GM23338 (cell line): ENCODE measurements around the gene STK11IP. TPM values are rescaled to one million over a fixed set of nuclear protein-coding genes. Genes with fewer than 3 reads are reported as not detected.

Source experiments
- ATAC-seq: fragments of 200-7000 bp; cut with Tn5 transposase; 3 replicates; pipeline ENCODE4 v1.9.1; 2020
- DNase-seq: peaks from one replicate; pipeline ENCODE4 v3.0.0-alpha.2; 2015; ENCODE audit warnings: low spot score
- H2AFZ ChIP-seq: fragments of 200-600 bp; sonication (generic); 2 replicates; pipeline ENCODE4 v1.8.0; 2016; ENCODE audit warnings: antibody characterized with exemption, mild to moderate bottlenecking, moderate library complexity
- H3F3A ChIP-seq: fragments of 200-600 bp; sonication (generic); replicated peaks from 2 replicates; pipeline ENCODE4 v1.8.0; 2017; ENCODE audit warnings: antibody characterized with exemption, mixed run types, low read depth
- H3K27ac ChIP-seq: fragments of 200-600 bp; sonication (generic); 2 replicates; pipeline ENCODE4 v1.6.1; 2016; ENCODE audit warnings: low read depth
- H3K27me3 ChIP-seq: fragments of 200-600 bp; sonication (generic); 2 replicates; pipeline ENCODE4 v1.8.0; 2016; ENCODE audit warnings: mild to moderate bottlenecking, mixed run types, moderate library complexity; ENCODE audit not compliant: insufficient read depth
- H3K36me3 ChIP-seq: fragments of 200-600 bp; sonication (generic); 2 replicates; pipeline ENCODE4 v1.8.0; 2016; ENCODE audit warnings: mild to moderate bottlenecking; ENCODE audit not compliant: insufficient read depth
- H3K4me1 ChIP-seq: fragments of 200-600 bp; sonication (generic); 2 replicates; pipeline ENCODE4 v1.8.0; 2016; ENCODE audit warnings: mild to moderate bottlenecking, moderate library complexity; ENCODE audit not compliant: insufficient read depth
- H3K4me2 ChIP-seq: fragments of 200-600 bp; sonication (generic); 2 replicates; pipeline ENCODE4 v1.7.1; 2017; ENCODE audit warnings: mixed run types
- H3K4me3 ChIP-seq: fragments of 200-600 bp; sonication (generic); 2 replicates; pipeline ENCODE4 v1.6.1; 2016; ENCODE audit warnings: mixed run types
- H3K79me2 ChIP-seq: fragments of 200-600 bp; sonication (generic); replicated peaks from 2 replicates; pipeline ENCODE4 v1.8.0; 2017; ENCODE audit warnings: mild to moderate bottlenecking; ENCODE audit not compliant: insufficient read depth
- H3K9me2 ChIP-seq: fragments of 200-600 bp; sonication (generic); 2 replicates; pipeline ENCODE4 v1.8.0; 2017; ENCODE audit not compliant: insufficient read depth
- H4K20me1 ChIP-seq: fragments of 200-600 bp; sonication (generic); replicated peaks from 2 replicates; pipeline ENCODE4 v1.8.0; 2017; ENCODE audit warnings: mild to moderate bottlenecking; ENCODE audit not compliant: insufficient read depth
- H3K27ac Mint-ChIP-seq: 2 replicates; pipeline ENCODE4 v1.8.0; 2020; ENCODE audit warnings: inconsistent platforms, mild to moderate bottlenecking, moderate library complexity, mixed read lengths
- H3K27me3 Mint-ChIP-seq: 3 replicates; pipeline ENCODE4 v1.8.0; 2022; ENCODE audit warnings: low read depth, mild to moderate bottlenecking, moderate library complexity, mixed read lengths, inconsistent platforms; ENCODE audit not compliant: insufficient read depth, poor library complexity
- H3K36me3 Mint-ChIP-seq: 3 replicates; pipeline ENCODE4 v1.8.0; 2021; ENCODE audit warnings: low read depth, mild to moderate bottlenecking, inconsistent platforms, moderate library complexity, mixed read lengths
- H3K4me1 Mint-ChIP-seq: 3 replicates; pipeline ENCODE4 v1.8.0; 2020; ENCODE audit warnings: mild to moderate bottlenecking, inconsistent platforms, mixed read lengths
- H3K4me3 Mint-ChIP-seq: 3 replicates; pipeline ENCODE4 v1.8.0; 2021; ENCODE audit warnings: moderate library complexity, mild to moderate bottlenecking, inconsistent platforms, mixed read lengths
- H3K9me3 Mint-ChIP-seq: 3 replicates; pipeline ENCODE4 v1.8.0; 2020; ENCODE audit warnings: moderate library complexity, mild to moderate bottlenecking, inconsistent platforms, mixed read lengths
- EZH2 ChIP-seq: fragments of 200-600 bp; sonication (generic); IDR thresholded peaks from one replicate; pipeline ENCODE4 v1.8.0; 2017; ENCODE audit warnings: antibody characterized with exemption, mild to moderate bottlenecking, low read depth; ENCODE audit not compliant: unreplicated experiment
- JUNB ChIP-seq: IDR thresholded peaks from one replicate; pipeline ENCODE4 v1.6.1; 2016; ENCODE audit warnings: antibody characterized with exemption; ENCODE audit not compliant: unreplicated experiment
- POLR2AphosphoS5 ChIP-seq: IDR thresholded peaks from 2 replicates; pipeline ENCODE4 v1.6.1; 2016; ENCODE audit warnings: antibody characterized with exemption, low read depth
- ZNF331 ChIP-seq: fragments of 250-450 bp; sonication (Bioruptor Pico); IDR thresholded peaks from 2 replicates; pipeline ENCODE4 v1.5.0; 2020; ENCODE audit warnings: low read depth, mild to moderate bottlenecking, moderate library complexity
- polyA plus RNA-seq: library from polyadenylated mRNA; unstranded; fragments of >200 nt; fragmentation: Nextera tagmentation; extraction: Ambion mirVana; gene quantifications from 2 replicates; pipeline ENCODE4 v1.2.1, GENCODE V29; 2016
- total RNA-seq: library from RNA; depleted of rRNA; stranded (reverse); fragments of >200 nt; shearing (Covaris generic); gene quantifications from 2 replicates; pipeline ENCODE4 v1.2.3, GENCODE V29; 2014
- TF ChIP-seq, protein P1 (sequence below): fragments of 250-450 bp; sonication (Bioruptor Pico); IDR thresholded peaks from 2 replicates; pipeline ENCODE4 v1.5.0; 2020; ENCODE audit warnings: mild to moderate bottlenecking, moderate library complexity
- TF ChIP-seq, protein P2 (sequence below): IDR thresholded peaks from one replicate; pipeline ENCODE4 v1.6.1; 2018; ENCODE audit warnings: antibody characterized with exemption; ENCODE audit not compliant: unreplicated experiment

Gene STK11IP
- total and polyA plus RNA-seq, 2 experiments from 2014 or later = 16.6 to 28.1 TPM

DNA sequence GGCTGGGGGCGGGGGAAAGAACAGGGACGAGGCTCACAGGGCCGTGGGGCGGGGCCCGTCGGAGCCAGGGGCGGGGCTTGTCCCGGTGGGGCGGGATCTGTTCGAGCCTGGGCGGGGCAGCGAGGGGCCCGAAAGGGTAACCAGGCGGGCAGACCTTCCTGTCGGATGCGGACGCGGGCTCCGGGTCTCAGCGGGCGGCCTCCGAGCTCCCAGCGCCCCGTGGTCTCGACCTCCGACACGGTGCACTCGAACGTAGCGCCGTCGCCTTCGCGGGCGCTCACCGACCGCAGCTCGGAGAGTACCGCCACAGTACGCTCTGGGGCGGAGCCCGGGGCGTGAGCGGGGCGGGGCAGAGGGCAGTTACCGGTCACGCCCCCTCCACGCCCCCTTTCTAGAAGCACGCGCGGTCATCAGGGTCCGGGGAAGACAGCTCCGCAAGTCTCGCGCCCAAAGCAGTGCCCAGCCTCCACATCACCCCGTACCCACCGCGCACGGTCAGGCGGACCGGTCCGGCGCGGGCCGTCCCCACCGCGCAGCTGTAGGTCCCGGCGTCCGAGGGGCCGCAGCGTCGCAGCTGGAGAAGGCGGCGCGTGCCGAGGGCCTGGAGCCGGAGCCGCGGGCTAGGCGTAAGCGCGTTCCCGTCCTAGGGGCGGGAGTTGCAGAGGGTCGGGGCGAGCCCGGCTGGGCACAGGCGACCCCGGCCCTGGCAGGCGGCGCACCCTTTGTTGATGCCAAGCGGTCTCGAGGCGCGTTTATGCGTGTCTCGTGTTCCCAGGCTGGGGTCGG lies 45.1 kb upstream of the STK11IP start (continued):
- TF ChIP-seq, protein P1, sequence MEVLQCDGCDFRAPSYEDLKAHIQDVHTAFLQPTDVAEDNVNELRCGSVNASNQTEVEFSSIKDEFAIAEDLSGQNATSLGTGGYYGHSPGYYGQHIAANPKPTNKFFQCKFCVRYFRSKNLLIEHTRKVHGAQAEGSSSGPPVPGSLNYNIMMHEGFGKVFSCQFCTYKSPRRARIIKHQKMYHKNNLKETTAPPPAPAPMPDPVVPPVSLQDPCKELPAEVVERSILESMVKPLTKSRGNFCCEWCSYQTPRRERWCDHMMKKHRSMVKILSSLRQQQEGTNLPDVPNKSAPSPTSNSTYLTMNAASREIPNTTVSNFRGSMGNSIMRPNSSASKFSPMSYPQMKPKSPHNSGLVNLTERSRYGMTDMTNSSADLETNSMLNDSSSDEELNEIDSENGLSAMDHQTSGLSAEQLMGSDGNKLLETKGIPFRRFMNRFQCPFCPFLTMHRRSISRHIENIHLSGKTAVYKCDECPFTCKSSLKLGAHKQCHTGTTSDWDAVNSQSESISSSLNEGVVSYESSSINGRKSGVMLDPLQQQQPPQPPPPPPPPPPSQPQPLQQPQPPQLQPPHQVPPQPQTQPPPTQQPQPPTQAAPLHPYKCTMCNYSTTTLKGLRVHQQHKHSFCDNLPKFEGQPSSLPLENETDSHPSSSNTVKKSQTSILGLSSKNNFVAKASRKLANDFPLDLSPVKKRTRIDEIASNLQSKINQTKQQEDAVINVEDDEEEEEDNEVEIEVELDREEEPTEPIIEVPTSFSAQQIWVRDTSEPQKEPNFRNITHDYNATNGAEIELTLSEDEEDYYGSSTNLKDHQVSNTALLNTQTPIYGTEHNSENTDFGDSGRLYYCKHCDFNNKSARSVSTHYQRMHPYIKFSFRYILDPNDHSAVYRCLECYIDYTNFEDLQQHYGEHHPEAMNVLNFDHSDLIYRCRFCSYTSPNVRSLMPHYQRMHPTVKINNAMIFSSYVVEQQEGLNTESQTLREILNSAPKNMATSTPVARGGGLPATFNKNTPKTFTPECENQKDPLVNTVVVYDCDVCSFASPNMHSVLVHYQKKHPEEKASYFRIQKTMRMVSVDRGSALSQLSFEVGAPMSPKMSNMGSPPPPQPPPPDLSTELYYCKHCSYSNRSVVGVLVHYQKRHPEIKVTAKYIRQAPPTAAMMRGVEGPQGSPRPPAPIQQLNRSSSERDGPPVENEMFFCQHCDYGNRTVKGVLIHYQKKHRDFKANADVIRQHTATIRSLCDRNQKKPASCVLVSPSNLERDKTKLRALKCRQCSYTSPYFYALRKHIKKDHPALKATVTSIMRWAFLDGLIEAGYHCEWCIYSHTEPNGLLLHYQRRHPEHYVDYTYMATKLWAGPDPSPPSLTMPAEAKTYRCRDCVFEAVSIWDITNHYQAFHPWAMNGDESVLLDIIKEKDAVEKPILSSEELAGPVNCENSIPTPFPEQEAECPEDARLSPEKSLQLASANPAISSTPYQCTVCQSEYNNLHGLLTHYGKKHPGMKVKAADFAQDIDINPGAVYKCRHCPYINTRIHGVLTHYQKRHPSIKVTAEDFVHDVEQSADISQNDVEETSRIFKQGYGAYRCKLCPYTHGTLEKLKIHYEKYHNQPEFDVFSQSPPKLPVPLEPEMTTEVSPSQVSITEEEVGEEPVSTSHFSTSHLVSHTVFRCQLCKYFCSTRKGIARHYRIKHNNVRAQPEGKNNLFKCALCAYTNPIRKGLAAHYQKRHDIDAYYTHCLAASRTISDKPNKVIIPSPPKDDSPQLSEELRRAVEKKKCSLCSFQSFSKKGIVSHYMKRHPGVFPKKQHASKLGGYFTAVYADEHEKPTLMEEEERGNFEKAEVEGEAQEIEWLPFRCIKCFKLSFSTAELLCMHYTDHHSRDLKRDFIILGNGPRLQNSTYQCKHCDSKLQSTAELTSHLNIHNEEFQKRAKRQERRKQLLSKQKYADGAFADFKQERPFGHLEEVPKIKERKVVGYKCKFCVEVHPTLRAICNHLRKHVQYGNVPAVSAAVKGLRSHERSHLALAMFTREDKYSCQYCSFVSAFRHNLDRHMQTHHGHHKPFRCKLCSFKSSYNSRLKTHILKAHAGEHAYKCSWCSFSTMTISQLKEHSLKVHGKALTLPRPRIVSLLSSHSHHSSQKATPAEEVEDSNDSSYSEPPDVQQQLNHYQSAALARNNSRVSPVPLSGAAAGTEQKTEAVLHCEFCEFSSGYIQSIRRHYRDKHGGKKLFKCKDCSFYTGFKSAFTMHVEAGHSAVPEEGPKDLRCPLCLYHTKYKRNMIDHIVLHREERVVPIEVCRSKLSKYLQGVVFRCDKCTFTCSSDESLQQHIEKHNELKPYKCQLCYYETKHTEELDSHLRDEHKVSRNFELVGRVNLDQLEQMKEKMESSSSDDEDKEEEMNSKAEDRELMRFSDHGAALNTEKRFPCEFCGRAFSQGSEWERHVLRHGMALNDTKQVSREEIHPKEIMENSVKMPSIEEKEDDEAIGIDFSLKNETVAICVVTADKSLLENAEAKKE = no peak
- TF ChIP-seq, protein P2, sequence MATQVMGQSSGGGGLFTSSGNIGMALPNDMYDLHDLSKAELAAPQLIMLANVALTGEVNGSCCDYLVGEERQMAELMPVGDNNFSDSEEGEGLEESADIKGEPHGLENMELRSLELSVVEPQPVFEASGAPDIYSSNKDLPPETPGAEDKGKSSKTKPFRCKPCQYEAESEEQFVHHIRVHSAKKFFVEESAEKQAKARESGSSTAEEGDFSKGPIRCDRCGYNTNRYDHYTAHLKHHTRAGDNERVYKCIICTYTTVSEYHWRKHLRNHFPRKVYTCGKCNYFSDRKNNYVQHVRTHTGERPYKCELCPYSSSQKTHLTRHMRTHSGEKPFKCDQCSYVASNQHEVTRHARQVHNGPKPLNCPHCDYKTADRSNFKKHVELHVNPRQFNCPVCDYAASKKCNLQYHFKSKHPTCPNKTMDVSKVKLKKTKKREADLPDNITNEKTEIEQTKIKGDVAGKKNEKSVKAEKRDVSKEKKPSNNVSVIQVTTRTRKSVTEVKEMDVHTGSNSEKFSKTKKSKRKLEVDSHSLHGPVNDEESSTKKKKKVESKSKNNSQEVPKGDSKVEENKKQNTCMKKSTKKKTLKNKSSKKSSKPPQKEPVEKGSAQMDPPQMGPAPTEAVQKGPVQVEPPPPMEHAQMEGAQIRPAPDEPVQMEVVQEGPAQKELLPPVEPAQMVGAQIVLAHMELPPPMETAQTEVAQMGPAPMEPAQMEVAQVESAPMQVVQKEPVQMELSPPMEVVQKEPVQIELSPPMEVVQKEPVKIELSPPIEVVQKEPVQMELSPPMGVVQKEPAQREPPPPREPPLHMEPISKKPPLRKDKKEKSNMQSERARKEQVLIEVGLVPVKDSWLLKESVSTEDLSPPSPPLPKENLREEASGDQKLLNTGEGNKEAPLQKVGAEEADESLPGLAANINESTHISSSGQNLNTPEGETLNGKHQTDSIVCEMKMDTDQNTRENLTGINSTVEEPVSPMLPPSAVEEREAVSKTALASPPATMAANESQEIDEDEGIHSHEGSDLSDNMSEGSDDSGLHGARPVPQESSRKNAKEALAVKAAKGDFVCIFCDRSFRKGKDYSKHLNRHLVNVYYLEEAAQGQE = no peak
- TF ChIP-seq ZNF331 (CRISPR knock-in tag) (no peak), POLR2AphosphoS5 (0 out of 2 replicates have a peak, but pooled peaks have one; percentile 22), JUNB (no peak)

GRCh38 chr2:219553168-219553417 lies 44.6 kb upstream of the STK11IP start:
- Mint-ChIP-seq H3K27ac (no peak overlapping the region), H3K4me1 (peaks cover 13% of the 10 kb centered on the region), H3K27me3 (peaks cover 34% of the 10 kb centered on the region), H3K4me3 (peak overlapping the region; percentile 63), H3K36me3 (peaks cover 15% of the 10 kb centered on the region; the same call in 2 of the 3 replicates), H3K9me3 (no peaks in the 10 kb centered on the region; the same call in 2 of the 3 replicates)
- Histone ChIP-seq H3K4me1 (peaks cover 10% of the 10 kb centered on the region), H3K79me2 (no peaks in the 10 kb centered on the region), H3K36me3 (no peaks in the 10 kb centered on the region; the same call in 1 of the 2 replicates), H2AFZ (no peak overlapping the region; the same call in 1 of the 2 replicates), H3K4me2 (peak overlapping the region; percentile 99), H3F3A (peaks cover 4% of the 10 kb centered on the region; the same call in 1 of the 2 replicates), H3K27me3 (peaks cover 17% of the 10 kb centered on the region), H3K9me2 (no peaks in the 10 kb centered on the region), H4K20me1 (no peaks in the 10 kb centered on the region), H3K27ac (no peak overlapping the region), H3K4me3 (peak overlapping the region; percentile 98)
- DNase-seq (no peak), ATAC-seq (no peak)
- TF ChIP-seq EZH2 (no peak), JUNB (no peak)
